AG04449 (cell line): ENCODE data around the gene MAN1C1.

Experiments used
- CTCF ChIA-PET: fragments of 350-600 bp; formaldehyde crosslinking; extraction: SDS; loops from one replicate; lab custom pipeline; 2021; ENCODE audit warnings: antibody characterized with exemption; lab: Yijun Ruan, JAX
- POLR2A ChIA-PET: fragments of 400-600, 350-600 bp; formaldehyde crosslinking; extraction: SDS; loops from one replicate; lab custom pipeline; 2020; ENCODE audit warnings: antibody characterized with exemption, inconsistent platforms; lab: Yijun Ruan, JAX
- DNase-seq: peaks from one replicate; pipeline ENCODE4 v3.0.0-alpha.2; 2010; ENCODE audit warnings: low read depth, low spot score
- H3K4me3 ChIP-seq: 2 replicates; pipeline ENCODE4 v1.5.1; 2011; ENCODE audit warnings: low read depth, mild to moderate bottlenecking, control low read depth, low read length
- TF ChIP-seq, protein P1 (sequence below): IDR thresholded peaks from one replicate; pipeline ENCODE4 v1.5.1; 2011; ENCODE audit warnings: mild to moderate bottlenecking, moderate library complexity, low read length, control low read depth, inconsistent platforms; ENCODE audit not compliant: insufficient read depth; ENCODE audit errors: missing control alignments

MAN1C1 gene

DNA sequence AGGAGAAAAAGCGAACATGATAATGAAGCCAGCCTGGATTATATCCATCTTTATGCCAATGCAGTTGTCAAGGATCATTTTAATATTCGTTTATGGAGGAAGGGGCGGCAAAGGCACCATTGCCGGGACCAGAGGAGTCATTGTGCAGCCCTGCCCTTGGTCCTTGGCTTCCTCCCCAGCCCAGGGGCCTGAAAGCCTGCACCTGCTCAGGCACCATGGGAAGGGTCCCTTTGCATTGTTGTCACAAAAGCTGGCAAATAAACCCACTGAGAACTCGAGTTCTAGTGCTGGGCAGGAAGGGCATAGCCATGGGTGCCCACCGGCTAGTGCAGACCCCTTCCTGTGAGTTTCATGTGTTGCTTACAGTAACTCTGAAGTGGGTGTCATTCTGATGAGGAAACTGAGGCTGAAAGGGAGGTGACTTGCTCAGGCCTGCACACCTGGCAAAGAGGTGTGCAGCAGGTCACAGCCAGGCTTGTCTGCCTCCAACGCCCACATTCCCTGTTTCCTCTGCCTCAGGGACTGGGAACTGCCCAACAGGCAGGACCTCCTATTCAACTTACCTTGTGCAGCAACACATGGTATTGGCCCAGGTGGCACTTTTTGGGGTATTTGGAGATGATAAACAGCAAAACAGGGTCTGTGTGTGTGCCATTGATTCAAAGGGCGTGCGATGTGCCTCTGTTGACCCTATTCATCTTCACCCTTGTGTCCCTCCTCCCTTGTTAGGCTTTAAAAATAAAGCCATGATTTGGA is 84.6 kb downstream of the MAN1C1 start:
- TF ChIP-seq, protein P1, sequence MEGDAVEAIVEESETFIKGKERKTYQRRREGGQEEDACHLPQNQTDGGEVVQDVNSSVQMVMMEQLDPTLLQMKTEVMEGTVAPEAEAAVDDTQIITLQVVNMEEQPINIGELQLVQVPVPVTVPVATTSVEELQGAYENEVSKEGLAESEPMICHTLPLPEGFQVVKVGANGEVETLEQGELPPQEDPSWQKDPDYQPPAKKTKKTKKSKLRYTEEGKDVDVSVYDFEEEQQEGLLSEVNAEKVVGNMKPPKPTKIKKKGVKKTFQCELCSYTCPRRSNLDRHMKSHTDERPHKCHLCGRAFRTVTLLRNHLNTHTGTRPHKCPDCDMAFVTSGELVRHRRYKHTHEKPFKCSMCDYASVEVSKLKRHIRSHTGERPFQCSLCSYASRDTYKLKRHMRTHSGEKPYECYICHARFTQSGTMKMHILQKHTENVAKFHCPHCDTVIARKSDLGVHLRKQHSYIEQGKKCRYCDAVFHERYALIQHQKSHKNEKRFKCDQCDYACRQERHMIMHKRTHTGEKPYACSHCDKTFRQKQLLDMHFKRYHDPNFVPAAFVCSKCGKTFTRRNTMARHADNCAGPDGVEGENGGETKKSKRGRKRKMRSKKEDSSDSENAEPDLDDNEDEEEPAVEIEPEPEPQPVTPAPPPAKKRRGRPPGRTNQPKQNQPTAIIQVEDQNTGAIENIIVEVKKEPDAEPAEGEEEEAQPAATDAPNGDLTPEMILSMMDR = no peak
- no peak overlapping the region for H3K4me3 ChIP-seq
- POLR2A ChIA-PET = no interaction called here
- DNase-seq = no peak
- CTCF ChIA-PET = no interaction called here

DNA sequence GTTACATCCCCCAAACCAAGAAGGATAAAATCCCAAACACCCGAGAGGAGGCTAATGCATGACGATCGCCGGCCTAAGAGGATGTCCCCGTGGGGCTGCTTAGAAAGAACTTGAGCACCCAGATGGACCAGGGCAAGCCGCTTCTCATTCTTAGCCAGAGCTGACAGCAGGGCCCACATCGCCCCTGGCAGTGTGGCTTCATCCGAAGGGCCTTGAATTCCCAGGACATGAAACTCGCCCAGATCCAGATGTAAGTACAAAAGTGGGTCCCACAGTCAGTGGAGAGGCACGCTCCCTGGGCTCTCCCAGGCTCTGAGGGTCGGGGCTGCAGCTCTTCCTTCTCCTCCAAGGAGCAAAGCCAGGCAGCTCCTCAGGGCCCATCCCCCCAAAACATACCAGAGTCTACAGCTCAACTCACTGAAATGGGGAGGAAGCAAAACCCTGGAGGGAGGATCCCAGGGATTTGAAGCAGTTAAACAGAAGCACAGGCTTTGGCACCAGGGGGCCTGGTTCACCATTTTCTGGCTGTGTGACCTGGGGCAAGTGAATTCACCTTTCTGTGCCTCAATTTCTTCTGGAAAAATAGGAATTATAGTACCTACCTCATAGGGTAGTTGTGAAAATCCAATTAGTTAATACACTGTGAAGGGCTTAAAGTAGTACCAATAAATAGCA is 85.6 kb downstream of the MAN1C1 start:
- H3K4me3 ChIP-seq = no peak overlapping the region
- POLR2A ChIA-PET = no interaction called here
- CTCF ChIA-PET = no interaction called here
- TF ChIP-seq, protein P1 = no peak
- DNase-seq = no peak

DNA sequence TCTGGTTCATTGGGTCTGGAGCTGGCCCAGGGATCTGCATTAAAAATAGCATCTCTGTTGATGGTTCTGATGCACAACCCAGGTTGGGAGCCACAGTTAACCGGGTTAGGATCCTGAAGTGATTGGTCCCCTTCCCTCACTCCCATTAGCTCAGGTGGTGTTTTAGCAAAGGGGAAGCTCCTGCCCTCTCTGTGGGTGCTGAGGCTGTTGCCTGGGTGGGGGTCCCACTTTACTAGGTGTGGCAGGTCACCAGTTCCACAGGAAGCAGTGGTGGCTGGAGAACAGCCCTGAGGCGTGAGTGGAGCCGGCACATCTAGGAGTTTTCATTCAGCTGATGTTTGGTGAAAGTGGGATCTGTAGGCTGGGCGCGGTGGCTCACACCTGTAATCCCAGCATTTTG is 86.5 kb downstream of the MAN1C1 start:
- H3K4me3 ChIP-seq = no peak overlapping the region
- no peak for DNase-seq
- TF ChIP-seq, protein P1 = no peak
- CTCF ChIA-PET = interaction anchor here (1.2 to 1.4 kb wide), 2 partner anchors 19 to 108 kb away, joined by 3 read pairs; no protein-coding TSS in a partner anchor
- POLR2A ChIA-PET = no interaction called here

DNA sequence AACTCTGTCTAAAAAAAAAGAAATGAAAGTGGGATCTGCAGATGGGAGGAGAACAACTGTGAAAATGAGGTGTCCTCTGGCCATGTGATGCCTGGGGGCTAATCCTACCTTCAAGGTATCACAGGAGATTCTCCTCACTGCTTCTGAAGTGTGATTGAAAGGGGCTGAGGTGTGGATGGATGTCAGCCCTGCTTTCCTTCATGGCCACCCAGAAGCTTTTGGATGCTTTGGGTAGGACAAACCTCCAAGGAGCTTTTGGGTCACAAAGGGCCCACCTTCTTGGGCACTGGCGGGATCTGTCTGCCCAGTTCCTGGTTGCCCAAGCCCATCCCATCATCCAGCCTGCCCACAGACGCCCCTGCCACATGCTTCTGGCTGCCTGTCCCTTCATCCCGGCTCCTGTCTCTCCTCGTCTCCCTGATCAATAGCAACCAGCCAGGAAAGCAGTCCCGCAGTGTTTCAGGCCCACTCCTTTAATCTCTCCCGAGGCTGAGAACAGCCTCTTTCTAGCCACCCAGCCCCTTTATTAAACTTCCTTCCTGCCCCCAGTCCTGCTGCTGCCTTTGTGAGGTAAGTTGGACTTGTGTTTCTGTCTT is 87.2 kb downstream of the MAN1C1 start:
- TF ChIP-seq, protein P1 = no peak
- DNase-seq = no peak
- CTCF ChIA-PET = interaction anchor here (1.2 to 1.4 kb wide), 3 partner anchors 12 to 108 kb away, joined by 3 read pairs; no protein-coding TSS in a partner anchor
- H3K4me3 ChIP-seq = no peak overlapping the region
- POLR2A ChIA-PET = no interaction called here

DNA sequence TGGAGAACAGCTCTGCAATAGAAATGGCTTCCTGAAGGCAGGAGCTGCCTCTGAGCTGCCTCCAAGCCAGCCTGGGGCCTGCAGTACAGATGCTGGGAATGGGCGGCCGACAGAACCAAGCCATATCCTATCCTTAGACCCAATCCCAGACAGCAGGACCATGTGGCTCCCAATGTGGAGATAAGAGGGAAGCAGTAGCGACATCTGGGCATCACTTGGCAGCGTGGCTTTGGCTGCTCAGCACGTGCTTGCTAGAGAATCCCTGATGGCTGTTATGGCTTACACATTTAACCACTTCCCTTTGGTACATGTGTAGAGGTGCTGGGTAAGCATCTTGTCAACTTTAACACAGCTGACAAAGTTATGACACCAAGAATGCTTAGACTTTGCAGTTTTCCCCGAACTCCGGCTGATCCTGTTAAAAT is 87.7 kb downstream of the MAN1C1 start:
- H3K4me3 ChIP-seq = no peak overlapping the region
- TF ChIP-seq, protein P1 = no peak
- ChIA-PET CTCF (interaction anchor here (1.2 to 1.4 kb wide), 3 partner anchors 12 to 107 kb away, joined by 3 read pairs; no protein-coding TSS in a partner anchor), POLR2A (no interaction called here)
- DNase-seq = no peak

DNA sequence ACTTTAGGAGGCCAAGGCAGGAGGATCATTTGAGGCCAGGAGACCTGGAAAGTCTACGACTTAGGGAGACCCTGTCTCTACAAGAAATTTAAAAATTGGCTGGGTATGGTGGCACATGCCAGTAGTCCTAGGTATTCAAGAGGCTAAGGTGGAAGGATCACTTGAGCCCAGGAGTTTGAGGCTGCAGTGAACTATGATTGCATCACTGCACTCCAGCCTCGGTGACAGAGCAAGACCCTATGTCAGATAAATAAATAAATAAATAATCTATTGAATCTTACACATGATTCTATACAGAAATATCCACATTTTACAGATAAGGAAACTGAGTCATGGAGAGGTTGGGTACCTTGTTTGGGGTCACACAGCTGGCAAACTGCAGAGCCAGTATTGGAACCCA is 89.1 kb downstream of the MAN1C1 start:
- CTCF ChIA-PET = no interaction called here
- TF ChIP-seq, protein P1 = no peak
- no peak overlapping the region for H3K4me3 ChIP-seq
- POLR2A ChIA-PET = no interaction called here
- DNase-seq = no peak
